Neutrophil (primary cell): ENCODE measurements around the gene SPIRE1.

Experiments used
- H3K27ac ChIP-seq: fragments of 200-600 bp; sonication (generic); 2 replicates; pipeline ENCODE4 v1.5.1; 2016; ENCODE audit warnings: mild to moderate bottlenecking, moderate library complexity
- H3K27me3 ChIP-seq: fragments of 200-600 bp; sonication (generic); 2 replicates; pipeline ENCODE4 v1.6.0; 2016; ENCODE audit warnings: mild to moderate bottlenecking
- H3K36me3 ChIP-seq: fragments of 200-600 bp; sonication (generic); 2 replicates; pipeline ENCODE4 v1.5.1; 2017
- H3K4me1 ChIP-seq, 2 experiments: fragments of 200-600 bp in 1 of 2; sonication (generic) in 1 of 2; 1 replicate in 1 of 2; 2 replicates in 1 of 2; pipeline versions ENCODE4 v1.5.1 to v1.6.1; 2013 to 2016; ENCODE audit warnings: low read depth in 1 of 2, low read length in 1 of 2, mild to moderate bottlenecking in 1 of 2, moderate library complexity in 1 of 2; ENCODE audit not compliant: control insufficient read depth in 1 of 2, insufficient read depth in 1 of 2
- H3K4me3 ChIP-seq, 2 experiments: fragments of 200-600 bp in 1 of 2; sonication (generic) in 1 of 2; 1 replicate in 1 of 2; 2 replicates in 1 of 2; pipeline ENCODE4 v1.5.1; 2013 to 2016; ENCODE audit warnings: low read depth in 1 of 2, low read length in 1 of 2, mild to moderate bottlenecking in 1 of 2, moderate library complexity in 1 of 2
- H3K9me3 ChIP-seq: fragments of 200-600 bp; sonication (generic); 2 replicates; pipeline ENCODE4 v1.5.1; 2016
- CTCF ChIP-seq: fragments of 200-600 bp; sonication (generic); IDR thresholded peaks from 2 replicates; pipeline ENCODE4 v1.5.1; 2016; ENCODE audit warnings: antibody characterized with exemption

SPIRE1 gene

DNA sequence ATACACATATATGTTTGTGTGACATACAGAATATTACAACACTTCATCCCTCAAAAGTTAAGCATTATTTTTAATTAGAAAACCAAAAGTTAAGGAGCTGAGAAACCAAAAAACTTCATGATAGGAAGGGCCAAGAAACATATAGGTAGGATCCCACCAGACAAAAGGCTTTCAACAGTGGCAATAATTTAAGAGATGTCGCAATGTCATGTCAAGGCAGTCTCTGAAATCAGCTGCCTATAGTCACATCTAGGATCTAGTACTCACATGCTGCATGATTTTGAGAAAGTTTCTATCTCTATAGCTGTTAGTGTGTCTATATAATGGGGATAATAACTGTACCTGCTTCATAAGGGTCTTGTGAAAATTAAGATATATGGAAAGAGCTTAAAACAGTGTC is 72.7 kb downstream of the SPIRE1 start:
- Histone ChIP-seq H3K4me1 (no peaks in the 10 kb centered on the region), H3K36me3 (no peaks in the 10 kb centered on the region), H3K27ac (no peak overlapping the region), H3K9me3 (no peaks in the 10 kb centered on the region), H3K27me3 (no peaks in the 10 kb centered on the region), H3K4me3 (no peak overlapping the region)
- TF ChIP-seq CTCF: no peak

- H3K4me3 ChIP-seq: no peak overlapping the region
- H3K9me3 ChIP-seq: no peaks in the 10 kb centered on the region
- H3K27me3 ChIP-seq: no peaks in the 10 kb centered on the region
- H3K4me1 ChIP-seq: no peaks in the 10 kb centered on the region
- H3K36me3 ChIP-seq: no peaks in the 10 kb centered on the region
- TF ChIP-seq CTCF: no peak
- H3K27ac ChIP-seq: no peak overlapping the region
Measured at GRCh38 chr18:12580630-12581342, 77.1 kb downstream of the SPIRE1 start.

DNA sequence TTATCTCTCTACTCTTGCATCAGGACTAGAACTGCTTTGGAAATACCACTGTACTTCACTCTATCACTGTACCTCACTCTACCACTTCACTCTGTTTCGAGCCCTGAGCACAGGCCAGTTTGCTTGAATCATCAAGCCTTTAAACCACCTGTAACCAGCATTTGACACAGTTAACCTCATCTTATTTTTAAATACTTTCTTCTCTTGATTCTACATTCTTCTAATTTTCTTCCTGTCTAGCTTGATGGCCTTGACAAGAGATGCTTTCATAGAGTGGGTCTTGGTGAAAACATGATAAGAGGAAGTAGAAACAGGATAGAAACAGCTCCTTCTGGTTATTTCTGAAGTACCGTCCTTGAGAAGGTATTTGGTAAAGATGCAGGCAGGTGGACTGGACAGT is 78.1 kb downstream of the SPIRE1 start:
- H3K4me3 ChIP-seq: no peak overlapping the region
- H3K27me3 ChIP-seq: no peaks in the 10 kb centered on the region
- no peak for TF ChIP-seq CTCF
- H3K4me1 ChIP-seq: no peaks in the 10 kb centered on the region
- no peaks in the 10 kb centered on the region for H3K9me3 ChIP-seq
- no peak overlapping the region for H3K27ac ChIP-seq
- H3K36me3 ChIP-seq: no peaks in the 10 kb centered on the region

- H3K4me3 ChIP-seq: no peak overlapping the region
- H3K9me3 ChIP-seq: no peaks in the 10 kb centered on the region
- H3K36me3 ChIP-seq: no peaks in the 10 kb centered on the region
- no peaks in the 10 kb centered on the region for H3K4me1 ChIP-seq
- no peaks in the 10 kb centered on the region for H3K27me3 ChIP-seq
- H3K27ac ChIP-seq: no peak overlapping the region
- TF ChIP-seq CTCF: no peak
Measured at GRCh38 chr18:12577848-12578247, 80.1 kb downstream of the SPIRE1 start.

GRCh38 chr18:12574494-12575185 is 83.3 kb downstream of the SPIRE1 start:
- Histone ChIP-seq H3K4me3 (no peak overlapping the region), H3K9me3 (no peaks in the 10 kb centered on the region)
- TF ChIP-seq CTCF: no peak

More at GRCh38 chr18:12574494-12575185, 83.3 kb downstream of the SPIRE1 start:
- no peak overlapping the region for H3K27ac ChIP-seq
- no peaks in the 10 kb centered on the region for H3K27me3 ChIP-seq
- no peaks in the 10 kb centered on the region for H3K4me1 ChIP-seq
- no peaks in the 10 kb centered on the region for H3K36me3 ChIP-seq
